Measurements from ENCODE around the gene TET2. TPM values are rescaled to one million over a fixed set of nuclear protein-coding genes. Genes with fewer than 3 reads are reported as not detected.

The TET2 gene
- total RNA-seq, 2 donors from 2014 or later = 20.0 to 30.1 TPM

- DNase-seq = no peak
- no peaks in the 10 kb centered on the region for H3K9me3 ChIP-seq
- no peak overlapping the region for H3K4me3 ChIP-seq
- TF ChIP-seq CTCF (IDR thresholded peaks at IDR 0.05) = no peak
- peaks cover 6% of the 10 kb centered on the region for H3K36me3 ChIP-seq
- H3K4me1 ChIP-seq = no peaks in the 10 kb centered on the region
- intact Hi-C loops (cut with DNase I) = no loop called here
- H3K27me3 ChIP-seq = no peaks in the 10 kb centered on the region
- no peak overlapping the region for H3K9ac ChIP-seq (ENCODE audit: low read depth in 2 of 2, low read length in 2 of 2)
- H3K27ac ChIP-seq = no peak overlapping the region
Measured at GRCh38 chr4:105280338-105281123, 133.9 kb downstream of the TET2 start.

- Histone ChIP-seq H3K9me3 (no peaks in the 10 kb centered on the region), H3K27ac (no peak overlapping the region), H3K36me3 (peaks cover under 1% of the 10 kb centered on the region), H3K27me3 (no peaks in the 10 kb centered on the region), H3K9ac (ENCODE audit: low read depth in 2 of 2, low read length in 2 of 2) (no peak overlapping the region), H3K4me3 (no peak overlapping the region), H3K4me1 (no peaks in the 10 kb centered on the region)
- TF ChIP-seq CTCF (IDR thresholded peaks at IDR 0.05) = no peak
- DNase-seq = no peak
- intact Hi-C loops (cut with DNase I) = no loop called here
Measured at GRCh38 chr4:105281124-105281415, 134.4 kb downstream of the TET2 start.

- intact Hi-C loops (cut with DNase I) = no loop called here
Measured at GRCh38 chr4:105282489-105282888, 135.8 kb downstream of the TET2 start.

GRCh38 chr4:105283501-105283900, 136.8 kb downstream of the TET2 start:
- Histone ChIP-seq H3K9me3 (no peaks in the 10 kb centered on the region), H3K36me3 (no peaks in the 10 kb centered on the region), H3K9ac (ENCODE audit: low read depth in 2 of 2, low read length in 2 of 2) (no peak overlapping the region), H3K27ac (no peak overlapping the region), H3K4me1 (no peaks in the 10 kb centered on the region), H3K4me3 (no peak overlapping the region), H3K27me3 (no peaks in the 10 kb centered on the region)
- no peak for TF ChIP-seq CTCF (IDR thresholded peaks at IDR 0.05)
- intact Hi-C loops (cut with DNase I) = no loop called here
- DNase-seq = no peak

More at GRCh38 chr4:105282489-105282888, 135.8 kb downstream of the TET2 start:
- H3K9ac ChIP-seq (ENCODE audit: low read depth in 2 of 2, low read length in 2 of 2) = no peak overlapping the region
- no peak for TF ChIP-seq CTCF (IDR thresholded peaks at IDR 0.05)
- H3K4me1 ChIP-seq = no peaks in the 10 kb centered on the region
- H3K27ac ChIP-seq = no peak overlapping the region
- H3K27me3 ChIP-seq = no peaks in the 10 kb centered on the region
- H3K4me3 ChIP-seq = no peak overlapping the region
- no peaks in the 10 kb centered on the region for H3K9me3 ChIP-seq
- no peaks in the 10 kb centered on the region for H3K36me3 ChIP-seq
- no peak for DNase-seq

- intact Hi-C loops (cut with DNase I) = no loop called here
- H3K4me1 ChIP-seq = no peaks in the 10 kb centered on the region
Measured at GRCh38 chr4:105288121-105288520, 141.4 kb downstream of the TET2 start.

More at GRCh38 chr4:105288121-105288520, 141.4 kb downstream of the TET2 start:
- Histone ChIP-seq H3K4me3 (no peak overlapping the region), H3K27me3 (no peaks in the 10 kb centered on the region), H3K27ac (no peak overlapping the region), H3K9ac (ENCODE audit: low read depth in 2 of 2, low read length in 2 of 2) (no peak overlapping the region), H3K9me3 (no peaks in the 10 kb centered on the region), H3K36me3 (no peaks in the 10 kb centered on the region)
- no peak for DNase-seq
- TF ChIP-seq CTCF (IDR thresholded peaks at IDR 0.05) = no peak

Measured in colonic mucosa (tissue), 4 donors.